Keratinocyte (primary cell): ENCODE measurements around the gene IFNGR1.

ENCODE experiments used
- CTCF ChIP-seq, 3 experiments: IDR thresholded peaks in 1 of 3; conservative IDR thresholded peaks in 1 of 3; optimal IDR thresholded peaks in 1 of 3; 2 replicates in 2 of 3; 3 replicates in 1 of 3; pipeline versions ENCODE3 to v1.5.1; 2011; ENCODE audit warnings: low read length in 3 of 3, mild to moderate bottlenecking in 3 of 3, moderate library complexity in 2 of 3, control low read depth in 1 of 3, inconsistent platforms in 1 of 3; ENCODE audit not compliant: insufficient read depth in 2 of 3; ENCODE audit errors: extremely low read depth in 1 of 3
- EZH2 ChIP-seq: IDR thresholded peaks from one replicate; pipeline ENCODE4 v1.6.1; 2012; ENCODE audit warnings: inconsistent platforms, mild to moderate bottlenecking, low read length, moderate library complexity

GRCh38 chr6:137150072-137150471 is 69.1 kb downstream of the IFNGR1 start:
- TF ChIP-seq EZH2, result no peak
- TF ChIP-seq CTCF (optimal IDR thresholded peaks at IDR 0.05 in 1 of 3, IDR thresholded peaks at IDR 0.05 in 1 of 3, conservative IDR thresholded peaks at IDR 0.05 in 1 of 3; ENCODE audit: extremely low read depth in 1 of 3, insufficient read depth in 2 of 3, low read length in 3 of 3), result no peak
